WTC11 (cell line): ENCODE measurements around the gene CDKN2AIP. TPM values are rescaled to one million over a fixed set of nuclear protein-coding genes. Genes with fewer than 3 reads are reported as not detected.

Experiments
- ATAC-seq: fragments of 200-7000 bp; cut with Tn5 transposase; 2 replicates; pipeline ENCODE4 v1.10.0; 2021; ENCODE audit warnings: mild to moderate bottlenecking, moderate library complexity
- CTCF ChIA-PET: fragments of 300-600 bp; sonication (Branson Sonifier 250); formaldehyde crosslinking; loops from one replicate; lab custom pipeline; 2021; ENCODE audit warnings: antibody characterized with exemption; lab: Charles Lee
- POLR2A ChIA-PET: fragments of 350-600 bp; sonication (Branson Sonifier 250); formaldehyde crosslinking; loops from one replicate; lab custom pipeline; 2021; ENCODE audit warnings: antibody characterized with exemption; lab: Charles Lee
- DNase-seq: peaks from one replicate; pipeline ENCODE4 v3.0.0; 2021; ENCODE audit warnings: low spot score
- H3K27ac Mint-ChIP-seq: 2 replicates; pipeline ENCODE4 v1.8.0; 2021; ENCODE audit warnings: mixed read lengths
- H3K27me3 Mint-ChIP-seq: 2 replicates; pipeline ENCODE4 v1.8.0; 2021; ENCODE audit warnings: low read depth, mild to moderate bottlenecking, moderate library complexity, mixed read lengths
- H3K36me3 Mint-ChIP-seq: 2 replicates; pipeline ENCODE4 v1.8.0; 2021; ENCODE audit warnings: mixed read lengths
- H3K4me1 Mint-ChIP-seq: 2 replicates; pipeline ENCODE4 v1.8.0; 2022; ENCODE audit warnings: mixed read lengths
- H3K4me3 Mint-ChIP-seq: 2 replicates; pipeline ENCODE4 v1.8.0; 2021; ENCODE audit warnings: mild to moderate bottlenecking, moderate library complexity, mixed read lengths
- H3K9me3 Mint-ChIP-seq: 2 replicates; pipeline ENCODE4 v1.8.0; 2021; ENCODE audit warnings: mixed read lengths
- ETV6 ChIP-seq: sonication (generic); formaldehyde crosslinking; IDR thresholded peaks from 2 replicates; pipeline ENCODE4 v1.8.1; 2022; ENCODE audit warnings: mild to moderate bottlenecking, missing genetic modification reagents
- GTF2I ChIP-seq: fragments of 250-450 bp; sonication (Bioruptor Pico); conservative IDR thresholded peaks from 2 replicates; pipeline ENCODE4 v1.4.0; 2021; ENCODE audit warnings: mild to moderate bottlenecking
- JUN ChIP-seq: sonication (generic); formaldehyde crosslinking; IDR thresholded peaks from 2 replicates; pipeline ENCODE4 v1.8.0; 2023; ENCODE audit warnings: mild to moderate bottlenecking, missing genetic modification reagents
- NFYB ChIP-seq: sonication (generic); formaldehyde crosslinking; conservative IDR thresholded peaks from 2 replicates; pipeline ENCODE4 v1.8.0; 2022; ENCODE audit warnings: low read depth, missing genetic modification reagents
- NR2C2 ChIP-seq: sonication (generic); formaldehyde crosslinking; IDR thresholded peaks from 2 replicates; pipeline ENCODE4 v1.8.0; 2022; ENCODE audit warnings: mild to moderate bottlenecking, missing genetic modification reagents
- SMAD4 ChIP-seq: sonication (generic); formaldehyde crosslinking; IDR thresholded peaks from 2 replicates; pipeline ENCODE4 v1.8.0; 2022; ENCODE audit warnings: mild to moderate bottlenecking, missing genetic modification reagents
- TEAD4 ChIP-seq: sonication (generic); formaldehyde crosslinking; IDR thresholded peaks from 2 replicates; pipeline ENCODE4 v1.8.0; 2022; ENCODE audit warnings: mild to moderate bottlenecking, missing genetic modification reagents
- ZNF121 ChIP-seq: sonication (generic); formaldehyde crosslinking; IDR thresholded peaks from 2 replicates; pipeline ENCODE4 v1.8.0; 2023; ENCODE audit warnings: missing genetic modification reagents
- ZNF317 ChIP-seq: sonication (generic); formaldehyde crosslinking; IDR thresholded peaks from 2 replicates; pipeline ENCODE4 v1.8.1; 2023; ENCODE audit warnings: low read depth, mild to moderate bottlenecking, moderate library complexity, missing genetic modification reagents, borderline replicate concordance
- total RNA-seq: library from RNA; stranded (reverse); gene quantifications from 3 replicates; pipeline ENCODE4 v1.2.3, GENCODE V29; 2021
- TF ChIP-seq, protein P1 (sequence below): sonication (generic); formaldehyde crosslinking; IDR thresholded peaks from 2 replicates; pipeline ENCODE4 v1.8.0; 2022; ENCODE audit warnings: mild to moderate bottlenecking, missing genetic modification reagents
- TF ChIP-seq, protein P2 (sequence below): sonication (generic); formaldehyde crosslinking; conservative IDR thresholded peaks from 2 replicates; pipeline ENCODE4 v1.8.1; 2023; ENCODE audit warnings: mild to moderate bottlenecking, low read depth, missing genetic modification reagents, moderate library complexity
- TF ChIP-seq, protein P3 (sequence below): sonication (generic); formaldehyde crosslinking; IDR thresholded peaks from 2 replicates; pipeline ENCODE4 v1.8.1; 2023; ENCODE audit warnings: mild to moderate bottlenecking, moderate library complexity, missing genetic modification reagents
- TF ChIP-seq, protein P4 (sequence below): sonication (generic); formaldehyde crosslinking; IDR thresholded peaks from 2 replicates; pipeline ENCODE4 v1.8.0; 2023; ENCODE audit warnings: missing genetic modification reagents
- TF ChIP-seq, protein P5 (sequence below): sonication (generic); formaldehyde crosslinking; IDR thresholded peaks from 2 replicates; pipeline ENCODE4 v1.8.1; 2022; ENCODE audit warnings: mild to moderate bottlenecking, missing genetic modification reagents, moderate library complexity, borderline replicate concordance
- TF ChIP-seq, protein P6 (sequence below): sonication (generic); formaldehyde crosslinking; IDR thresholded peaks from 2 replicates; pipeline ENCODE4 v1.8.0; 2022; ENCODE audit warnings: mild to moderate bottlenecking, missing genetic modification reagents
- TF ChIP-seq, protein P7 (sequence below): fragments of 250-450 bp; sonication (Bioruptor Pico); IDR thresholded peaks from 2 replicates; pipeline ENCODE4 v2.1.2; 2022; ENCODE audit warnings: mild to moderate bottlenecking, moderate library complexity

CDKN2AIP gene
- total RNA-seq, 1 experiment from 2014 or later: 13.7 TPM

DNA sequence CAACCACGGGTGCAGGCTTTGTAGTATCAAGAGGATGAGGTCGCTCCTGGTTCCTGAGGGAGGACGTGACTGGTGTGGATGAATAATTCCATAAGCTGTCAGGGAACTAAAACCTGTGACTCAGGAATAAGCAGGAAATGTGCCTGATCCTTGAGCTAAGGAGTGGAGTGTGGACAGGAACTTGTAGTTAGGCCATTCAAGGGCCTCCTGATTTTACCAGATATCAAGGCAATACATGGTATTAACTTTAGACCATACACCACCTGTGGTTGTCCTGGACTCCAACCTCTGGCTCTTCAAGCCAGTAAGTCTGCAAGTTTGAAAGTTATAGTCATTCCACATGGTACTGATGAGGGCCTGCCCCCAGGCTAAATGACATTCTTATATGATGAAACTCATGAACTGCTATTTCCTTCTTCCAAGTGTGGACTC is 48.4 kb downstream of the CDKN2AIP start (continued):
- TF ChIP-seq, protein P1, sequence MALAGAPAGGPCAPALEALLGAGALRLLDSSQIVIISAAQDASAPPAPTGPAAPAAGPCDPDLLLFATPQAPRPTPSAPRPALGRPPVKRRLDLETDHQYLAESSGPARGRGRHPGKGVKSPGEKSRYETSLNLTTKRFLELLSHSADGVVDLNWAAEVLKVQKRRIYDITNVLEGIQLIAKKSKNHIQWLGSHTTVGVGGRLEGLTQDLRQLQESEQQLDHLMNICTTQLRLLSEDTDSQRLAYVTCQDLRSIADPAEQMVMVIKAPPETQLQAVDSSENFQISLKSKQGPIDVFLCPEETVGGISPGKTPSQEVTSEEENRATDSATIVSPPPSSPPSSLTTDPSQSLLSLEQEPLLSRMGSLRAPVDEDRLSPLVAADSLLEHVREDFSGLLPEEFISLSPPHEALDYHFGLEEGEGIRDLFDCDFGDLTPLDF (CRISPR knock-in tag): no peak
- TF ChIP-seq, protein P2, sequence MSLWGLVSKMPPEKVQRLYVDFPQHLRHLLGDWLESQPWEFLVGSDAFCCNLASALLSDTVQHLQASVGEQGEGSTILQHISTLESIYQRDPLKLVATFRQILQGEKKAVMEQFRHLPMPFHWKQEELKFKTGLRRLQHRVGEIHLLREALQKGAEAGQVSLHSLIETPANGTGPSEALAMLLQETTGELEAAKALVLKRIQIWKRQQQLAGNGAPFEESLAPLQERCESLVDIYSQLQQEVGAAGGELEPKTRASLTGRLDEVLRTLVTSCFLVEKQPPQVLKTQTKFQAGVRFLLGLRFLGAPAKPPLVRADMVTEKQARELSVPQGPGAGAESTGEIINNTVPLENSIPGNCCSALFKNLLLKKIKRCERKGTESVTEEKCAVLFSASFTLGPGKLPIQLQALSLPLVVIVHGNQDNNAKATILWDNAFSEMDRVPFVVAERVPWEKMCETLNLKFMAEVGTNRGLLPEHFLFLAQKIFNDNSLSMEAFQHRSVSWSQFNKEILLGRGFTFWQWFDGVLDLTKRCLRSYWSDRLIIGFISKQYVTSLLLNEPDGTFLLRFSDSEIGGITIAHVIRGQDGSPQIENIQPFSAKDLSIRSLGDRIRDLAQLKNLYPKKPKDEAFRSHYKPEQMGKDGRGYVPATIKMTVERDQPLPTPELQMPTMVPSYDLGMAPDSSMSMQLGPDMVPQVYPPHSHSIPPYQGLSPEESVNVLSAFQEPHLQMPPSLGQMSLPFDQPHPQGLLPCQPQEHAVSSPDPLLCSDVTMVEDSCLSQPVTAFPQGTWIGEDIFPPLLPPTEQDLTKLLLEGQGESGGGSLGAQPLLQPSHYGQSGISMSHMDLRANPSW: no peak
- no peak for TF ChIP-seq ZNF121 (CRISPR knock-in tag)

DNA sequence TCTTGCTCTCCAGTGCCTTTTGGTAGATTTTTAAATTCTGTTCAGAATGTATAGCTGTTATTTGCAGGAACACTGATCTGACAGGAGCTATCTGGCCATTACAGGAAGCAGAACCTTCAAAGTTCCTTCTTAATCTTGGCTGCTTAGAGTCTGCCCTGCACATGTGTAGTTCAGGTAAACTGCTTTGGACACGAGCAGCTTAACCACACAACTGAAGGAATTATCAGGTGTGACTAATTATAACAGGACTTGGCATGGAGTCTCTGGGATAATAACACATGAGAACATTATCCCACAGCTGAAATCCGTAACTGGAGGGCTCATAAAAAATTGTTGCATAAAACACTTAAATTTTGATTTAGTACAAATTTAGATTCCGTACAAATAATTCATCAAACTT is 48.8 kb downstream of the CDKN2AIP start:
- no peak overlapping the region for H3K27ac Mint-ChIP-seq
- DNase-seq (no peak), ATAC-seq (no peak)
- ChIA-PET CTCF (no interaction called here), POLR2A (no interaction called here)
- H3K4me3 Mint-ChIP-seq: no peak overlapping the region
- H3K9me3 Mint-ChIP-seq: peaks cover 16% of the 10 kb centered on the region
- H3K4me1 Mint-ChIP-seq: peaks cover 12% of the 10 kb centered on the region
- no peaks in the 10 kb centered on the region for H3K27me3 Mint-ChIP-seq
- TF ChIP-seq, protein P3, sequence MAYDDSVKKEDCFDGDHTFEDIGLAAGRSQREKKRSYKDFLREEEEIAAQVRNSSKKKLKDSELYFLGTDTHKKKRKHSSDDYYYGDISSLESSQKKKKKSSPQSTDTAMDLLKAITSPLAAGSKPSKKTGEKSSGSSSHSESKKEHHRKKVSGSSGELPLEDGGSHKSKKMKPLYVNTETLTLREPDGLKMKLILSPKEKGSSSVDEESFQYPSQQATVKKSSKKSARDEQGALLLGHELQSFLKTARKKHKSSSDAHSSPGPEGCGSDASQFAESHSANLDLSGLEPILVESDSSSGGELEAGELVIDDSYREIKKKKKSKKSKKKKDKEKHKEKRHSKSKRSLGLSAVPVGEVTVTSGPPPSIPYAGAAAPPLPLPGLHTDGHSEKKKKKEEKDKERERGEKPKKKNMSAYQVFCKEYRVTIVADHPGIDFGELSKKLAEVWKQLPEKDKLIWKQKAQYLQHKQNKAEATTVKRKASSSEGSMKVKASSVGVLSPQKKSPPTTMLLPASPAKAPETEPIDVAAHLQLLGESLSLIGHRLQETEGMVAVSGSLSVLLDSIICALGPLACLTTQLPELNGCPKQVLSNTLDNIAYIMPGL (CRISPR knock-in tag): no peak
- TF ChIP-seq ETV6 (CRISPR knock-in tag) (no peak), GTF2I (no peak), ZNF121 (CRISPR knock-in tag) (no peak)
- TF ChIP-seq, protein P4, sequence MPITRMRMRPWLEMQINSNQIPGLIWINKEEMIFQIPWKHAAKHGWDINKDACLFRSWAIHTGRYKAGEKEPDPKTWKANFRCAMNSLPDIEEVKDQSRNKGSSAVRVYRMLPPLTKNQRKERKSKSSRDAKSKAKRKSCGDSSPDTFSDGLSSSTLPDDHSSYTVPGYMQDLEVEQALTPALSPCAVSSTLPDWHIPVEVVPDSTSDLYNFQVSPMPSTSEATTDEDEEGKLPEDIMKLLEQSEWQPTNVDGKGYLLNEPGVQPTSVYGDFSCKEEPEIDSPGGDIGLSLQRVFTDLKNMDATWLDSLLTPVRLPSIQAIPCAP: no peak
- H3K36me3 Mint-ChIP-seq: peaks cover 9% of the 10 kb centered on the region

DNA sequence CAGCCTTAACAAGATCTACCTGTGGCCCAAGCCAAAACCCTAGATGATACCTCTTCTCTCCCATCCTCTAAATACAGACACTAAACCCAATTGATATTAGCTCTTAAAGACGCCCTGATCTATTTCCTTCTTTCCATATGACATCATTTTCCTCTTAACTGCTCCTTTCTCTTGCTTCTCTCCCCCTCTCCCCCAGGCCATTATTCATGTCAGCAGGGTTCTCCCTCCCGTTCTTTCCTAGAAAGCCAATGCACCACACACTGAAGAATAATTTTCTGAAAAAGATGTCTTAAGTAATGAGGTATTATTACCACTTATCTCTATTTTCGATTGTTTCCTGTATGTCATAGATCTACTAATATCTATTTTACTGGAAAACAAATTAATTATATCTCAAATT is 50.7 kb downstream of the CDKN2AIP start:
- Mint-ChIP-seq H3K27me3 (no peaks in the 10 kb centered on the region), H3K4me3 (no peak overlapping the region), H3K4me1 (peaks cover 12% of the 10 kb centered on the region), H3K9me3 (peaks cover 16% of the 10 kb centered on the region), H3K36me3 (peaks cover 9% of the 10 kb centered on the region), H3K27ac (no peak overlapping the region)
- no peak for ATAC-seq
- no peak for TF ChIP-seq ZNF317
- TF ChIP-seq, protein P1 (CRISPR knock-in tag): no peak
- TF ChIP-seq, protein P3 (CRISPR knock-in tag): no peak
- TF ChIP-seq JUN: no peak
- TF ChIP-seq NR2C2 (CRISPR knock-in tag): no peak
- TF ChIP-seq SMAD4 (CRISPR knock-in tag): no peak
- TF ChIP-seq TEAD4 (CRISPR knock-in tag): no peak
- TF ChIP-seq NFYB (CRISPR knock-in tag): no peak
- TF ChIP-seq, protein P5, sequence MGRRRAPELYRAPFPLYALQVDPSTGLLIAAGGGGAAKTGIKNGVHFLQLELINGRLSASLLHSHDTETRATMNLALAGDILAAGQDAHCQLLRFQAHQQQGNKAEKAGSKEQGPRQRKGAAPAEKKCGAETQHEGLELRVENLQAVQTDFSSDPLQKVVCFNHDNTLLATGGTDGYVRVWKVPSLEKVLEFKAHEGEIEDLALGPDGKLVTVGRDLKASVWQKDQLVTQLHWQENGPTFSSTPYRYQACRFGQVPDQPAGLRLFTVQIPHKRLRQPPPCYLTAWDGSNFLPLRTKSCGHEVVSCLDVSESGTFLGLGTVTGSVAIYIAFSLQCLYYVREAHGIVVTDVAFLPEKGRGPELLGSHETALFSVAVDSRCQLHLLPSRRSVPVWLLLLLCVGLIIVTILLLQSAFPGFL (CRISPR knock-in tag): no peak
- TF ChIP-seq, protein P6, sequence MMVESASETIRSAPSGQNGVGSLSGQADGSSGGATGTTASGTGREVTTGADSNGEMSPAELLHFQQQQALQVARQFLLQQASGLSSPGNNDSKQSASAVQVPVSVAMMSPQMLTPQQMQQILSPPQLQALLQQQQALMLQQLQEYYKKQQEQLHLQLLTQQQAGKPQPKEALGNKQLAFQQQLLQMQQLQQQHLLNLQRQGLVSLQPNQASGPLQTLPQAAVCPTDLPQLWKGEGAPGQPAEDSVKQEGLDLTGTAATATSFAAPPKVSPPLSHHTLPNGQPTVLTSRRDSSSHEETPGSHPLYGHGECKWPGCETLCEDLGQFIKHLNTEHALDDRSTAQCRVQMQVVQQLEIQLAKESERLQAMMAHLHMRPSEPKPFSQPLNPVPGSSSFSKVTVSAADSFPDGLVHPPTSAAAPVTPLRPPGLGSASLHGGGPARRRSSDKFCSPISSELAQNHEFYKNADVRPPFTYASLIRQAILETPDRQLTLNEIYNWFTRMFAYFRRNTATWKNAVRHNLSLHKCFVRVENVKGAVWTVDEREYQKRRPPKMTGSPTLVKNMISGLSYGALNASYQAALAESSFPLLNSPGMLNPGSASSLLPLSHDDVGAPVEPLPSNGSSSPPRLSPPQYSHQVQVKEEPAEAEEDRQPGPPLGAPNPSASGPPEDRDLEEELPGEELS (CRISPR knock-in tag): no peak
- TF ChIP-seq, protein P7, sequence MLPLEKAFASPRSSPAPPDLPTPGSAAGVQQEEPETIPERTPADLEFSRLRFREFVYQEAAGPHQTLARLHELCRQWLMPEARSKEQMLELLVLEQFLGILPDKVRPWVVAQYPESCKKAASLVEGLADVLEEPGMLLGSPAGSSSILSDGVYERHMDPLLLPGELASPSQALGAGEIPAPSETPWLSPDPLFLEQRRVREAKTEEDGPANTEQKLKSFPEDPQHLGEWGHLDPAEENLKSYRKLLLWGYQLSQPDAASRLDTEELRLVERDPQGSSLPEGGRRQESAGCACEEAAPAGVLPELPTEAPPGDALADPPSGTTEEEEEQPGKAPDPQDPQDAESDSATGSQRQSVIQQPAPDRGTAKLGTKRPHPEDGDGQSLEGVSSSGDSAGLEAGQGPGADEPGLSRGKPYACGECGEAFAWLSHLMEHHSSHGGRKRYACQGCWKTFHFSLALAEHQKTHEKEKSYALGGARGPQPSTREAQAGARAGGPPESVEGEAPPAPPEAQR: no peak
- POLR2A ChIA-PET: no interaction called here
- DNase-seq: no peak
- CTCF ChIA-PET: no interaction called here
